ENCODE measurements around the gene STK32C.

GRCh38 chr10:132189016-132189415 lies 118.7 kb downstream of the STK32C start:
- TF ChIP-seq POLR2A (IDR thresholded peaks at IDR 0.05) (no peak), CTCF (IDR thresholded peaks at IDR 0.05) (no peak)

Measured in prostate gland (tissue), 2 donors.